Activated B cell treated with CpG ODN at 0.5 μM for 24 hours (primary cell): Measurements from ENCODE around the gene CCDC186. TPM values are rescaled to one million over a fixed set of nuclear protein-coding genes. Genes with fewer than 3 reads are reported as not detected.

Experiments
- ATAC-seq: fragments of 200-7000 bp; cut with Tn5 transposase; one replicate; pipeline ENCODE4 v1.10.0; 2021; ENCODE audit warnings: low read depth, mild to moderate bottlenecking, moderate library complexity
- CTCF ChIA-PET: fragments of 350-600 bp; sonication (Branson Sonifier 250); formaldehyde crosslinking; loops from one replicate; lab custom pipeline; 2021; ENCODE audit warnings: antibody characterized with exemption; lab: Charles Lee
- POLR2A ChIA-PET: fragments of 350-600 bp; sonication (Branson Sonifier 250); formaldehyde crosslinking; loops from one replicate; lab custom pipeline; 2021; ENCODE audit warnings: antibody characterized with exemption; lab: Charles Lee
- DNase-seq: peaks from one replicate; pipeline ENCODE4 v3.0.0; 2022
- H3K27ac Mint-ChIP-seq: one replicate; pipeline ENCODE4 v1.8.0; 2020; ENCODE audit warnings: mixed read lengths
- H3K27me3 Mint-ChIP-seq: one replicate; pipeline ENCODE4 v1.8.0; 2021; ENCODE audit warnings: mixed read lengths
- H3K36me3 Mint-ChIP-seq: one replicate; pipeline ENCODE4 v1.8.0; 2021; ENCODE audit warnings: low read depth, mixed read lengths
- H3K4me1 Mint-ChIP-seq: one replicate; pipeline ENCODE4 v1.8.0; 2021; ENCODE audit warnings: mixed read lengths
- H3K4me3 Mint-ChIP-seq: one replicate; pipeline ENCODE4 v1.8.0; 2020; ENCODE audit warnings: mild to moderate bottlenecking, mixed read lengths
- H3K9me3 Mint-ChIP-seq: one replicate; pipeline ENCODE4 v1.8.0; 2020; ENCODE audit warnings: mixed read lengths
- CTCF ChIP-seq: fragments of 200-600 bp; IDR thresholded peaks from one replicate; pipeline ENCODE4 v1.8.0; 2022; ENCODE audit warnings: antibody characterized with exemption, mild to moderate bottlenecking
- intact Hi-C: fragments of 100-400 bp; cut with micrococcal nuclease; formaldehyde crosslinking; loops from one replicate; pipeline ENCODE4 v1.15.1; 2024
- total RNA-seq: library from RNA; stranded (reverse); gene quantifications from 2 replicates; pipeline ENCODE4 v1.2.3, GENCODE V29; 2022

Gene CCDC186
- total RNA-seq, 1 donor from 2014 or later, result 24.8 TPM

DNA sequence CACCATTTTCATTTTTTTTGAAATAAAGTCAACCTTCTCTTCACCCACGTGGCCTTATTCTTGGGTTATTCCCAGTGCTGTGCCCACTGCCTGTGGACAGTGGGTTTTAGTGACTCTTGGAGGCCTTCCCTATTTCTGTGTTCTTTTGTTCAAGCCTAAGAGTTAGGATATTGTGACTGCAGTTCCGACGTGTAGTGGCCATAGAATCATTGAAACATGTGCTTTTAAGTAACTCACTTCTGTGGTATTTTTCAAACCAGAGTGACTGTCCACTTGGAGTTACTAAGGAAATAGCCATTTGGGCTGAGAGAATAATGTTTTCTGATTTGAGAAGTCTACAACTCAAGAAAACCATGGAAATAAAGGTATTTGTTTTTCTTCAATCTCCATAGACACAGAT lies 28.8 kb upstream of the CCDC186 start:
- ChIA-PET CTCF (interaction anchor here (0.6 kb wide), 1 partner anchor 23 kb away, joined by 3 read pairs; no protein-coding TSS in a partner anchor), POLR2A (no interaction called here)
- Mint-ChIP-seq H3K36me3 (no peaks in the 10 kb centered on the region), H3K4me1 (no peaks in the 10 kb centered on the region), H3K27me3 (peaks cover 22% of the 10 kb centered on the region), H3K27ac (no peak overlapping the region), H3K9me3 (no peaks in the 10 kb centered on the region), H3K4me3 (no peak overlapping the region)
- ATAC-seq (no peak), DNase-seq (no peak)
- no peak for TF ChIP-seq CTCF
- intact Hi-C loops, result no loop called here

- Mint-ChIP-seq H3K36me3 (no peaks in the 10 kb centered on the region), H3K9me3 (no peaks in the 10 kb centered on the region), H3K4me1 (no peaks in the 10 kb centered on the region), H3K27me3 (peaks cover 21% of the 10 kb centered on the region), H3K4me3 (no peak overlapping the region), H3K27ac (no peak overlapping the region)
- ChIA-PET CTCF (no interaction called here), POLR2A (no interaction called here)
- TF ChIP-seq CTCF, result no peak
- no peak for ATAC-seq
- DNase-seq, result no peak
- intact Hi-C loops, result no loop called here
These were observed 25.2 kb upstream of the CCDC186 start for GRCh38 chr10:114199239-114199638.

GRCh38 chr10:114195079-114195478 lies 21.1 kb upstream of the CCDC186 start:
- ATAC-seq (no peak), DNase-seq (no peak)
- Mint-ChIP-seq H3K4me1 (no peaks in the 10 kb centered on the region), H3K9me3 (no peaks in the 10 kb centered on the region), H3K27ac (no peak overlapping the region), H3K27me3 (peaks cover 12% of the 10 kb centered on the region), H3K4me3 (no peak overlapping the region), H3K36me3 (no peaks in the 10 kb centered on the region)
- ChIA-PET CTCF (no interaction called here), POLR2A (no interaction called here)
- no peak for TF ChIP-seq CTCF
- intact Hi-C loops, result no loop called here

DNA sequence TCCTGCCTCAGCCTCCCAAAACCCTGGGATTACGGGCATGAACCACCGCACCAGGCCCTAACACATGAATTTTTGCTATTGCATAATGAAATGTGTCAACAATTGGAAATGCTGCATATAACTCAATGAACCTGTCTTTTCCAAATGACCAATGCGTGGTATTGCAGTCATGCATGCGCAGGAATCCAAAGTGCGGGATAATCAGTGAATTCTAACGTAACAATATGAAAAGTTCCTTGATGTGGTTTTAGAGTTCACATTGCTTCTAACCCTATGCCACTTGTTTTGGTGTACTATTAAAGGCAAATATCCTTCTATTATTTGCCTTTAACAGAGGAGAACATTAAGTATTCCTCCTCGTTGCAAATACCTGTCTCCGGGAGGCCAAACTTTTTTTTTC lies 15.7 kb upstream of the CCDC186 start:
- H3K9me3 Mint-ChIP-seq, result no peaks in the 10 kb centered on the region
- H3K4me3 Mint-ChIP-seq, result no peak overlapping the region
- peaks cover 8% of the 10 kb centered on the region for H3K4me1 Mint-ChIP-seq
- DNase-seq (no peak), ATAC-seq (no peak)
- TF ChIP-seq CTCF, result no peak
- no peak overlapping the region for H3K27ac Mint-ChIP-seq
- ChIA-PET CTCF (no interaction called here), POLR2A (no interaction called here)
- intact Hi-C loops, result no loop called here
- H3K27me3 Mint-ChIP-seq, result peaks cover 3% of the 10 kb centered on the region
- H3K36me3 Mint-ChIP-seq, result no peaks in the 10 kb centered on the region

- DNase-seq (no peak), ATAC-seq (no peak)
- TF ChIP-seq CTCF, result no peak
- Mint-ChIP-seq H3K4me3 (no peak overlapping the region), H3K4me1 (peaks cover 8% of the 10 kb centered on the region), H3K27ac (no peak overlapping the region), H3K27me3 (peaks cover 3% of the 10 kb centered on the region), H3K9me3 (no peaks in the 10 kb centered on the region), H3K36me3 (no peaks in the 10 kb centered on the region)
- ChIA-PET POLR2A (interaction anchor here (0.7 kb wide), 1 partner anchor 15 kb away, joined by 11 read pairs; the partner anchor contains the start of gene CCDC186), CTCF (no interaction called here)
- intact Hi-C loops, result no loop called here
These were observed 14.9 kb upstream of the CCDC186 start for GRCh38 chr10:114188900-114189299.
